ENCODE measurements around the gene RETSAT.
"Not testable (repeated sequence)": the region's sequence is repeated elsewhere in the genome, so short reads cannot be mapped to it uniquely, and the experiment has no call there.

RETSAT gene

GRCh38 chr2:85380048-85380447 is 25.7 kb upstream of the RETSAT start:
- no peak for DNase-seq (ENCODE audit: low read depth, low spot score)

DNA sequence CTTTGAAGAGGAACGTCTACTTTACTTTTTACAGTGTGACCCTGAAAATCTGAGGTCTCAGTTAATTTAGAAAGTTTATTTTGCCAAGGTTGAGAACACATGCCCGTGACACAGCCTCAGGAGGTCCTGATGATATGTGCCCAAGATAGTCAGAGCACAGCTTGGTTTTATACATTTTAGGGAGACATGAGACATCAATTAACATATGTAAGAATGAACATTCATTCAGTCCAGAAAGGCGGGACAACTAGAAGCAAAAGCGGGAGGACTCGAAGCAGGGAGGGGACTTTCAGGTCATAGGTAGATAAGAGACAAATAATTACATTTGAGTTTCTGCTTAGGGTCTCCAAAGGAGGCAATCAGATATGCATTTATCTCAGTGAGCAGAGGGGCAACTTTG is 23.9 kb upstream of the RETSAT start:
- DNase-seq (ENCODE audit: low read depth, low spot score): no peak

- DNase-seq (ENCODE audit: low read depth, low spot score): no peak
Measured at GRCh38 chr2:85377083-85377482, 22.8 kb upstream of the RETSAT start.

GRCh38 chr2:85376291-85377065 is 22.1 kb upstream of the RETSAT start:
- DNase-seq (ENCODE audit: low read depth, low spot score): no peak

DNA sequence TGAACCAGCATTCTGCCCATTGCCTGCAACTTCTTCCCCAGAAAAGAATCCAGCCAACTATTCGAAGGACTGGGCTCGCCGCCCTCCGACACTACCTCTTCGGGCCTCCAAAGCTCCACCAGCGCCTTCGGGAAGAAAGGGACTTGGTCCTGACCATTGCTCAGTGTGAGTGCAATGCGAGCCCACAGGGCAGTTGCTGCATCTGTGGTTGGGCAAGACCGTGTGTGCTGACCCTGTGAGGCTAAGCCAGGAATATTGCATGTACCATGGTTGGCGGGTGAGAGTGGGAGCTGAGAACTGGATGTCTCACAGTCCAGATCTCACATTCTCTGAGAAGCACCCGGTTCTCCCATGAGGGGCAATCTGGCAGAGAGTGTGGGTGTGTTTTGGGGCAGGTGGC is 16.7 kb upstream of the RETSAT start:
- no peak for DNase-seq (ENCODE audit: low read depth, low spot score)

- DNase-seq (ENCODE audit: low read depth, low spot score): no peak
Measured at GRCh38 chr2:85369500-85369899, 15.2 kb upstream of the RETSAT start.

DNA sequence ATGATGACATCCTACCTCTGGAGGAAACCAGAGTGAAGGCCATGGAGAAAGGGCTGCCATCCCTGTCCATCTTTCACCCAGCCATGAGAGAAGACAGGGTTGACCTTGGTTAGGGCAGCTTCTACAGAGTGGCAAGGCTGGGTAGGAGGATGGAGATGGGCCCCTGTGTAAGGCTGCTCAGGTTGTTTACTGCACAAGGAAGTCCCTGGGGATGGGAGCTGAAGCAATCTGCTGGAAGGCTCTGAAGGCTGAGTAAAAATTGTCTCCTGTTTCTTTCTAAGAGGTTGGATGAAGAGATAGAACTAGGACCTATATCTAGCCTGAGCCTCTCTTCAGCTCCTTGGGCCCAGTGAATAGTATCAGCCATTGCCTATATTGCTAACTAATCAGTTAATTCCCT is 14.6 kb upstream of the RETSAT start:
- no peak for DNase-seq (ENCODE audit: low read depth, low spot score)

- DNase-seq (ENCODE audit: low read depth, low spot score): no peak
Measured at GRCh38 chr2:85367180-85367579, 12.9 kb upstream of the RETSAT start.

DNA sequence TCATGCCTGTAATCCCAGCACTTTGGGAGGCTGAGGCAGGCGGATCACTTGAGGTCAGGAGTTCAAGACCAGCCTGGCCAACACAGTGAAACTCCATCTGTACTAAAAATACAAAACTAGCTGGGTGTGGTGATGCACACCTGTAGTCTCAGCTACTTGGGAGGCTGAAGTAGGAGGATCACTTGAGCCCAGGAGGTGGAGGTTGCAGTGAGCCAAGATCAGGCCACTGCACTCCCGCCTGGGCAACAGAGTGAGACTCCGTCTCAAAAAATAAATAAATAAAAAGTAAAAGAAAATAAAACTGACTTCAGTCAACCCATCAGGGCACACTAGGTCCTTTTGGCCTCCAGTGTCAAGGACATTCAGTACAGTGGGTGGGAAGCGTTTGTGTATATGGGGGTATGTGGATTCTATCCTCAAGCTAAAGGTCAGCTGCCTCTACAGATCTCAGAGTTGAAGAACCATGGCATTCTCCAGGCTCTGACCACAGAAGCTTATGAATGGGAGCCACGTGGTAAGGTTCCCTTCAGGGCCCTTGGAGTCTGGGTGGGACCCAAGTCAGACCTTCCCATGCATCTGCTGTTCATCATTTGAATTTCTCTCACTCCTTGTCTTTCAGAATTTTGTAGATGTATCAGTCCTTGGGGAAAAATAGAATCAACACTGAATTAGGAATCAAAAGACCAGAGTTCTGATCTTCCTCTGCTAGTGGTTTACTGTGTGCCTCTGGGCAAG is 8.5 kb upstream of the RETSAT start:
- not testable (repeated sequence) for DNase-seq (ENCODE audit: low read depth, low spot score)

DNA sequence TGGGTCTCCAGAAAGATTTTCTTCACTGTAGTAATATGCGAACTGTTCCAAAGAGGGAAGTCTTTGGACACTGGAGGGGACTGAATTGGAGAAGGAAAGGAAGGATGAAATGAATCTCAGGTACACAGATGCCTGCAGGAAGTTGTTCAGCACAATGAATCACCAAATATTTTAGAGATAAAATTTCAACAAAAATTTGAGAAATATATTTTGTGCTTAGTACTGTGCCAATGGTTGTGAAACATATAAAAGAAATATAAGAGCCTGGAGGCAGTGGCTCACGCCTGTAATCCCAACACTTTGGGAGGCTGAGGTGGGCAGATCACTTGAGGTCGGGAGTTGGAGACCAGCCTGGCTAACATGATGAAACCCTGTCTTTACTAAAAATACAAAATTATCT is 3.4 kb upstream of the RETSAT start:
- no peak for DNase-seq (ENCODE audit: low read depth, low spot score)

GRCh38 chr2:85356186-85356585 is 1.9 kb upstream of the RETSAT start:
- DNase-seq (ENCODE audit: low read depth, low spot score): no peak

- no peak for DNase-seq (ENCODE audit: low read depth, low spot score)
Measured at GRCh38 chr2:85355521-85355920, 1.2 kb upstream of the RETSAT start.

- no peak for DNase-seq (ENCODE audit: low read depth, low spot score)
Measured at GRCh38 chr2:85355073-85355410, 714 bp upstream of the RETSAT start.

GRCh38 chr2:85353876-85354285 is 447 bp downstream of the RETSAT start:
- DNase-seq (ENCODE audit: low read depth, low spot score): no peak

DNA sequence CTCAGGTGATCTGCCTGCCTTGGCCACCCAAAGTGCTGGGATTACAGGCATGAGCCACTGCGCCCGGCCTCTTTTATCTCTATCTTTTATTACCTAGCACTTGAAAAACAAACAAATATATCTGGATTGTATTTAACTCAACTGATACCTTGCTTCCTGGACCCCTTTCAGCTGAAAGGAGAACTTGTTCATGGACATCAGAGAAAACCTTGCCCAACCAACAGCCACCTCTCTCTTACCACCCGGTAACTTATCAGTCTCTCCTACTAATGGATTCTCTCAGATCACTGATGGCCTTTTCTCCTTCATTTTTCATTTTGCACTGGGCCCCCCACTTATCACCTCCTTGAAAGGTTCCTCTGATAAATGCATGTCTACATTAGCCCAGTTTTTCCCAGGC is 6.7 kb downstream of the RETSAT start:
- no peak for DNase-seq (ENCODE audit: low read depth, low spot score)

DNA sequence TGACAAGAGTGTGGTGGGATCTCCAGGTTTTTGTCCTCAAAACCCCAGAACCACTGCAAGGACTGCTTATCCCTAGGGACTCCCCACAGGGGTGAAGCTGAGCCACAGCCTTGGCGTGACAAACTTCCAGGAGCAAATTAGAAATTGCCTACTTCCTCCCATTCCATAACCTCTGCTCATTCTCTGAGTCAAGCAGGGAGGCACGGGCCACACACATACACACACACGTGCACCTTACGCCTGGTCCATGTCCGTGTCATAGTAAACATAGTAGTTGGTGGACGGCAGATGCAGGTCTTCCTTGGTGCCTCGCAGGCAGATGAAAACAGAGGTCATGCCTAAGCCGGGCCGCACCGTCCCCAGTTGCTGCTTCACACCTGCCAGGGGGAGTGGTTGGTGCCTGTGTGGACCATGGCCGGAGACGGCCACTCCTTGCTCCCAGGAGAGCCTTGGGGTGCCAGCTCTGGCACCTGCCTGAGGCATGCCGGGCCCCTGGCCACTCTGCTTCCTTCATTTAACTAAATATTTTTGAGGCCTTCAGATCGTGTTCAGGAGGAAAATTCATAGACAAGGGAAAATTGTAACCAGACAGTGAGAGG is 9.9 kb downstream of the RETSAT start:
- DNase-seq (ENCODE audit: low read depth, low spot score): no peak

DNA sequence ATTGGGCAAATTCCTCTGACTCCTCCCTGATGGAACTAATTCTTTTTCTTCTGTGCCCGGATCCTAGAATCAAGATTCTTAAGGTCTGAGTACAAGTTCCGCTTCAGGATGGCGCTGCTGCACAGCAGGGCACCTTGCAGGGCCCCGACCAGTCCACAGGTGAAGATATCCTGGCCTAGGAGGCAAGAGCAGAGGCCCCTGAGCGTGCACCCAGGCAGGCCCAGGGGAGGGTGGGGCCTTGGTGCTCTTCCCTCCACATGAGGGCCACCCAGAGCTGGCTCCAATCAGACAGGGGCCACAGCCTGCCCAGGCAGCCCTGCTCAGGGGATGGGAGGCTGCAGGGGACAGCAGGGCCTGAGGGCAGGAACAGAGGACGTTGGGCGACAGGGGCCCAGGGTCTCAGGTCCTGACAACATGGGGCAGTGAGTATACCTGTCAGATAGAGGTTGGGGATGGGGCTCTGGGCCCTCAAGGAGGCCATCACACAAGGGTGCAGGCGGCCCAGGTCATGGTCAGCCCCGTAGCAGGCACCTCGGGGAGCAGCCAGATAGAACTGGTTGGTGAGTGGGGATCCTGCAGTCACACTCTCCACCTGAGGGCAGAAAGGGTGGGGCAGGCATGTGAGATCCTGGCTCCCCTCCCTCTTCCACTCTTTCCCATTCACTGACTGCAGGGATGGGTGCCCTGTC is 11.0 kb downstream of the RETSAT start:
- DNase-seq (ENCODE audit: low read depth, low spot score): not testable (repeated sequence)

- DNase-seq (ENCODE audit: low read depth, low spot score): no peak
Measured at GRCh38 chr2:85342156-85342555, 12.2 kb downstream of the RETSAT start.

GRCh38 chr2:85341269-85342029 is 12.9 kb downstream of the RETSAT start:
- no peak for DNase-seq (ENCODE audit: low read depth, low spot score)

DNA sequence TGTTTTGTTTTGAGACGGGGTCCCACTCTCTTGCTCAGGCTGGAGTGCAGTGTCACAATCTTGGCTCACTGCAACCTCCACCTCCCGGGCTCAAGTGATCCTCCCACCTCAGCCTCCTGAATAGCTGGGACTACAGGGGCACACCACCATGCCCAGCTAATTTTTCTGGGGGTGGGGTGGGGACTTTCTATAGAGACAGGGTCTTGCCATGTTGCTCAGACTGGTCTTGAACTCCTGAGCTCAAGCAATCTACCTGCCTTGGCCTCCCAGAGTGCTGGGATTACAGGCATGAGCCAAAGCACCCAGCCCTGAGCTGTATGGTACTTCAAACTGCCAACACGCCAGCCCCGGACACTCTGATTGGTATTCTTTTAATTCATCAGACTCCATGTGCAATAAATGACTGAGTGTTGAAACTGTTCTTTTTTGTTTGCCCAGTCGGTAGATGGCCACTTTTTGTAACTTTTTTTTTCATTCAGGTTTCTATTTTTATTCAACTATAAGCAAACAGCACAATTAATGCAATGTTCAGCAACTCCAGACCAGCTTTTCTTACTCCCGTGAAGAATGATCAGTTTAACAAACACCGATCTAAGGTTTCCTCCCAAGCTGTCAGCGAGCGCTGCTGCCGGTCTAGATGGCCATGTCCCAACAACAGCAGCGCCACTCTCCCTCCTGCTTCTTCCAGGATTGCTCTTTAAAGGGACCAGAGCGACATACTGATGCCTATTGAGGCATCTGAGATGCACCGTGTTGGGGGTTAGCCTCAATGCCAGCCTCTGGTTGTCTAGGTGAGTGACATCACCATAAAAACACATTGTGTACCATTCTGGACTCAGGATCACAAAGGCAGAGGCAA is 14.1 kb downstream of the RETSAT start:
- DNase-seq (ENCODE audit: low read depth, low spot score): no peak

DNA sequence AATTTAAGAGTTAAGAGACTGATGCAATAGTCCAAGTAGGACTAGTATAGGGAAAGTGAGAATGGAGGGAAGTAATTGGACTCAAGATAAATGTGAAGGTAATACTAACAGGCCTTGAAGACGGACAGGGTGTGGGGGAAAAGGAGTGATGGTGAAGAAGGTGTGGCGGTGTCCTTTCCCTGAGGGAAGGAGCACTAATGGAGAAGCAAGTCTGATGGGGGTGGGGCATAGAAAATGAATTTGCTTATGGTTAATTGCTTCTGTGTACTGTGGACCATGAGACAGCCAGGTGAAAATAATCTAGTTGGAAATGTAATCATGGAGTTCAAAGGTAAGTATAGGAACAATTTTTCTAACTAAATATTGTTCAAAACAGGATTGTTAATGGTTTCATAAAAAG is 19.4 kb downstream of the RETSAT start:
- DNase-seq (ENCODE audit: low read depth, low spot score): no peak

All from smooth muscle cell of the brain vasculature (primary cell).